ENCODE data around the gene RELT.

DNA sequence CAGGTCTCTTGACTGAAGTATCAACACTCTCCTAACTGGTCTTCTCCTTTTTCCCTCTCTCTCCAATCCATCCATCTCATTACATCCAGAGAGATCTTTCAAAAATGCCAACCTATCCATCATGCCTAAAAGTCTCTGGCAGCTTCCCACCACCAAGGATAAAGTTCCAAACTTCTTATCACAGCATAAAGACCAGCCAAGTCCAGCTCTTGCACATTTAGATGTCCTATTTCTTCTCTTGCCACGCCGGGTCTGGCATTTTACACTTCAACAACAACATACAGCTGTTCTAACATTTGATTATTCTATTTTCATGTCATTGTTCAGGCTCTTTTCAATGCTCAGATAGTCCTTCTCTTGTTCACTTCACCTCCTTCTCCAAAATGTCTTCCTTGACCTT is 70.6 kb downstream of the RELT start:
- TF ChIP-seq, protein P1, sequence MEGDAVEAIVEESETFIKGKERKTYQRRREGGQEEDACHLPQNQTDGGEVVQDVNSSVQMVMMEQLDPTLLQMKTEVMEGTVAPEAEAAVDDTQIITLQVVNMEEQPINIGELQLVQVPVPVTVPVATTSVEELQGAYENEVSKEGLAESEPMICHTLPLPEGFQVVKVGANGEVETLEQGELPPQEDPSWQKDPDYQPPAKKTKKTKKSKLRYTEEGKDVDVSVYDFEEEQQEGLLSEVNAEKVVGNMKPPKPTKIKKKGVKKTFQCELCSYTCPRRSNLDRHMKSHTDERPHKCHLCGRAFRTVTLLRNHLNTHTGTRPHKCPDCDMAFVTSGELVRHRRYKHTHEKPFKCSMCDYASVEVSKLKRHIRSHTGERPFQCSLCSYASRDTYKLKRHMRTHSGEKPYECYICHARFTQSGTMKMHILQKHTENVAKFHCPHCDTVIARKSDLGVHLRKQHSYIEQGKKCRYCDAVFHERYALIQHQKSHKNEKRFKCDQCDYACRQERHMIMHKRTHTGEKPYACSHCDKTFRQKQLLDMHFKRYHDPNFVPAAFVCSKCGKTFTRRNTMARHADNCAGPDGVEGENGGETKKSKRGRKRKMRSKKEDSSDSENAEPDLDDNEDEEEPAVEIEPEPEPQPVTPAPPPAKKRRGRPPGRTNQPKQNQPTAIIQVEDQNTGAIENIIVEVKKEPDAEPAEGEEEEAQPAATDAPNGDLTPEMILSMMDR (IDR thresholded peaks at IDR 0.05; ENCODE audit: insufficient read depth, low read depth, low read length) = no peak
- no peak for TF ChIP-seq EZH2 (IDR thresholded peaks at IDR 0.05; ENCODE audit: insufficient read depth, low read length)

Measured in astrocyte (in vitro differentiated cells and primary cell).